SJCRH30 (cell line): Measurements from ENCODE around the gene CREB3L4. TPM values are rescaled to one million over a fixed set of nuclear protein-coding genes. Genes with fewer than 3 reads are reported as not detected.
"Not testable (repeated sequence)": the region's sequence is repeated elsewhere in the genome, so short reads cannot be mapped to it uniquely, and the experiment has no call there.

ENCODE experiments used
- DNase-seq, 2 experiments: peaks; one replicate each; pipeline ENCODE4 v3.0.0-alpha.2; 2015 to 2020
- H3K27ac ChIP-seq: fragments of 250-450 bp; sonication (Bioruptor Pico); 2 replicates; pipeline ENCODE4 v1.5.1; 2020; ENCODE audit warnings: mild to moderate bottlenecking, moderate library complexity
- H3K27me3 ChIP-seq: fragments of 250-450 bp; sonication (Bioruptor Pico); 2 replicates; pipeline ENCODE4 v1.5.1; 2020; ENCODE audit warnings: mild to moderate bottlenecking, moderate library complexity
- H3K36me3 ChIP-seq: fragments of 250-450 bp; sonication (Bioruptor Pico); 2 replicates; pipeline ENCODE4 v1.5.1; 2020; ENCODE audit warnings: mild to moderate bottlenecking, moderate library complexity
- H3K4me1 ChIP-seq: fragments of 250-450 bp; sonication (Bioruptor Pico); 2 replicates; pipeline ENCODE4 v1.5.1; 2020; ENCODE audit warnings: mild to moderate bottlenecking, moderate library complexity
- H3K4me3 ChIP-seq: fragments of 250-450 bp; sonication (Bioruptor Pico); 2 replicates; pipeline ENCODE4 v1.5.1; 2020; ENCODE audit warnings: mild to moderate bottlenecking, moderate library complexity
- H3K9me3 ChIP-seq: fragments of 250-450 bp; sonication (Bioruptor Pico); replicated peaks from 2 replicates; pipeline ENCODE4 v1.5.1; 2020; ENCODE audit warnings: mild to moderate bottlenecking, moderate library complexity
- total RNA-seq: library from RNA; depleted of rRNA; stranded (reverse); fragments of >200 nt; shearing (Covaris generic); gene quantifications from 2 replicates; pipeline ENCODE4 v1.2.3, GENCODE V29; 2014; rRNA removed

Gene CREB3L4
- total RNA-seq, 1 experiment from 2014 or later = 7.5 TPM

- H3K4me3 ChIP-seq = no peak overlapping the region
- no peaks in the 10 kb centered on the region for H3K9me3 ChIP-seq
- no peaks in the 10 kb centered on the region for H3K4me1 ChIP-seq
- no peaks in the 10 kb centered on the region for H3K27me3 ChIP-seq
- H3K36me3 ChIP-seq = no peaks in the 10 kb centered on the region
- H3K27ac ChIP-seq = no peak overlapping the region
- no peak for DNase-seq
These were observed 44.4 kb downstream of the CREB3L4 start for GRCh38 chr1:154012129-154012528.

GRCh38 chr1:154012543-154012942 lies 44.8 kb downstream of the CREB3L4 start:
- H3K36me3 ChIP-seq, H3K27me3 ChIP-seq, H3K4me1 ChIP-seq, DNase-seq, H3K27ac ChIP-seq, H3K4me3 ChIP-seq, H3K9me3 ChIP-seq: not testable (repeated sequence)

- Histone ChIP-seq H3K36me3 (no peaks in the 10 kb centered on the region), H3K4me3 (no peak overlapping the region), H3K9me3 (no peaks in the 10 kb centered on the region), H3K27me3 (no peaks in the 10 kb centered on the region), H3K27ac (no peak overlapping the region), H3K4me1 (no peaks in the 10 kb centered on the region)
- no peak for DNase-seq
These were observed 46.6 kb downstream of the CREB3L4 start for GRCh38 chr1:154014154-154014907.

- no peak overlapping the region for H3K27ac ChIP-seq
- H3K4me1 ChIP-seq = no peaks in the 10 kb centered on the region
- H3K4me3 ChIP-seq = no peak overlapping the region
- no peaks in the 10 kb centered on the region for H3K27me3 ChIP-seq
- no peak for DNase-seq
- no peaks in the 10 kb centered on the region for H3K36me3 ChIP-seq
- H3K9me3 ChIP-seq = no peaks in the 10 kb centered on the region
These were observed 51.6 kb downstream of the CREB3L4 start for GRCh38 chr1:154019269-154019668.

- no peaks in the 10 kb centered on the region for H3K9me3 ChIP-seq
- no peak overlapping the region for H3K4me3 ChIP-seq
- no peak overlapping the region for H3K27ac ChIP-seq
- no peaks in the 10 kb centered on the region for H3K4me1 ChIP-seq
- DNase-seq = no peak
- no peaks in the 10 kb centered on the region for H3K36me3 ChIP-seq
- H3K27me3 ChIP-seq = no peaks in the 10 kb centered on the region
These were observed 52.2 kb downstream of the CREB3L4 start for GRCh38 chr1:154019940-154020339.

Other genes starting within 250 kb of the CREB3L4 start
- gene INTS3, start 239.9 kb upstream of the CREB3L4 start, total RNA-seq = 25.9 and 28.5 TPM in 2 replicates
- 1.6 and 2.1 TPM in 2 replicates for gene SLC27A3, start 192.5 kb upstream of the CREB3L4 start, total RNA-seq
- gene GATAD2B, start 44.9 kb upstream of the CREB3L4 start, total RNA-seq = 10.1 and 10.8 TPM in 2 replicates
- gene DENND4B, start 21.2 kb upstream of the CREB3L4 start, total RNA-seq = 18.9 and 26.3 TPM in 2 replicates
- 10.1 and 13.4 TPM in 2 replicates for gene CRTC2, start 9.3 kb upstream of the CREB3L4 start, total RNA-seq
- 74.4 and 77.2 TPM in 2 replicates for gene SLC39A1, start 4.4 kb upstream of the CREB3L4 start, total RNA-seq
- 96.8 and 97.9 TPM in 2 replicates for gene JTB, start 9.8 kb downstream of the CREB3L4 start, total RNA-seq
- 32.4 and 36.5 TPM in 2 replicates for gene RAB13, start 18.4 kb downstream of the CREB3L4 start, total RNA-seq
- gene RPS27, start 22.9 kb downstream of the CREB3L4 start, total RNA-seq = 3,620 and 4,036 TPM in 2 replicates
- 0.04 TPM in 1 of 2 replicates, not detected in the other for gene NUP210L, start 187.2 kb downstream of the CREB3L4 start, total RNA-seq
- gene TPM3, start 224.2 kb downstream of the CREB3L4 start, total RNA-seq = 248 and 262 TPM in 2 replicates
- not detected in 2 replicates for gene CFAP141, start 238.4 kb downstream of the CREB3L4 start, total RNA-seq